Endothelial cell of umbilical vein (primary cell): ENCODE measurements around the gene CDH23. TPM values are rescaled to one million over a fixed set of nuclear protein-coding genes. Genes with fewer than 3 reads are reported as not detected.

Experiments
- BruUV-seq: library from RNA; stranded (reverse); fragments of 400-500 nt; replicated peaks from 2 replicates; lab custom pipeline; 2021; lab: Mats Ljungman, UMichigan
- CTCF ChIA-PET: fragments of 300-600, 350-600 bp; sonication (Branson Sonifier 250); formaldehyde crosslinking; loops from one replicate; lab custom pipeline; 2021; ENCODE audit warnings: antibody characterized with exemption, inconsistent platforms; lab: Charles Lee
- POLR2A ChIA-PET: fragments of 300-600, 350-600 bp; sonication (Branson Sonifier 250); formaldehyde crosslinking; loops from one replicate; lab custom pipeline; 2021; ENCODE audit warnings: antibody characterized with exemption, inconsistent platforms; lab: Charles Lee
- DNase-seq: peaks from one replicate; pipeline ENCODE4 v3.0.0-alpha.2; 2011; ENCODE audit warnings: low read depth, low spot score
- FAIRE-seq: peaks from 2 replicates; lab custom pipeline; 2011; peaks lifted over from hg19 to GRCh38; lab: Jason Lieb, UNC
- H2AFZ ChIP-seq: 2 replicates; pipeline ENCODE4 v1.6.0; 2012; ENCODE audit warnings: low read depth, low read length, control low read depth, inconsistent platforms
- H3K27ac ChIP-seq: 2 replicates; pipeline ENCODE4 v1.5.1; 2011; ENCODE audit warnings: low read depth, mild to moderate bottlenecking, control low read depth, low read length, moderate library complexity; ENCODE audit not compliant: insufficient read depth
- H3K27me3 ChIP-seq, 2 experiments: 2 replicates each; pipeline versions ENCODE4 v1.6.0 to v1.6.1; 2011; ENCODE audit warnings: low read length in 2 of 2, mixed read lengths in 1 of 2; ENCODE audit not compliant: control insufficient read depth in 2 of 2, insufficient read depth in 2 of 2
- H3K36me3 ChIP-seq, 2 experiments: 2 replicates in 1 of 2; 3 replicates in 1 of 2; pipeline ENCODE4 v1.5.1; 2011; ENCODE audit warnings: low read length in 2 of 2, mild to moderate bottlenecking in 1 of 2, moderate library complexity in 1 of 2; ENCODE audit not compliant: control insufficient read depth in 2 of 2, insufficient read depth in 2 of 2; ENCODE audit errors: extremely low read depth in 1 of 2
- H3K4me1 ChIP-seq: 3 replicates; pipeline ENCODE4 v1.5.1; 2011; ENCODE audit warnings: mild to moderate bottlenecking, low read length; ENCODE audit not compliant: control insufficient read depth, insufficient read depth; ENCODE audit errors: extremely low read depth
- H3K4me2 ChIP-seq: 2 replicates; pipeline ENCODE4 v1.6.1; 2011; ENCODE audit warnings: low read length, control low read depth, mixed read lengths; ENCODE audit not compliant: insufficient read depth
- H3K4me3 ChIP-seq, 3 experiments: fragments of 200-600 bp in 1 of 3; sonication (generic), shearing (Covaris generic) in 1 of 3; replicated peaks in 1 of 3; 2 replicates each; pipeline ENCODE4 v1.5.1; 2011 to 2016; ENCODE audit warnings: control low read depth in 3 of 3, low read length in 3 of 3, mild to moderate bottlenecking in 2 of 3, inconsistent platforms in 1 of 3, low read depth in 1 of 3, moderate library complexity in 1 of 3; ENCODE audit not compliant: insufficient read depth in 1 of 3
- H3K79me2 ChIP-seq: 2 replicates; pipeline ENCODE4 v1.6.0; 2012; ENCODE audit warnings: low read length, inconsistent platforms; ENCODE audit not compliant: control insufficient read depth, insufficient read depth
- H3K9ac ChIP-seq: replicated peaks from 2 replicates; pipeline ENCODE3; 2011; ENCODE audit warnings: low read length, control low read depth; ENCODE audit not compliant: insufficient read depth; ENCODE audit errors: extremely low read depth
- H3K9me1 ChIP-seq: replicated peaks from 3 replicates; pipeline ENCODE4 v1.6.0; 2011; ENCODE audit warnings: mild to moderate bottlenecking, low read length; ENCODE audit not compliant: control insufficient read depth, insufficient read depth; ENCODE audit errors: extremely low read depth
- H3K9me3 ChIP-seq: replicated peaks from 2 replicates; pipeline ENCODE4 v1.5.1; 2012; ENCODE audit warnings: low read length, inconsistent platforms; ENCODE audit not compliant: control insufficient read depth, insufficient read depth
- H4K20me1 ChIP-seq: replicated peaks from 2 replicates; pipeline ENCODE3; 2011; ENCODE audit warnings: mild to moderate bottlenecking, low read length; ENCODE audit not compliant: control insufficient read depth, insufficient read depth; ENCODE audit errors: extremely low read depth
- CTCF ChIP-seq, 2 donors: IDR thresholded peaks; 1 replicate in 1 of 2; 2 replicates in 1 of 2; pipeline ENCODE4 v1.5.1; 2011; ENCODE audit warnings: low read length in 2 of 2, mild to moderate bottlenecking in 2 of 2, moderate library complexity in 2 of 2, control low read depth in 1 of 2, inconsistent platforms in 1 of 2, low read depth in 1 of 2; ENCODE audit not compliant: insufficient read depth in 1 of 2; ENCODE audit errors: extremely low read depth in 1 of 2
- EZH2 ChIP-seq: IDR thresholded peaks from 2 replicates; pipeline ENCODE4 v1.6.1; 2012; ENCODE audit warnings: borderline replicate concordance, low read depth, mild to moderate bottlenecking, moderate library complexity, low read length, inconsistent platforms; ENCODE audit not compliant: severe bottlenecking
- FOS ChIP-seq: IDR thresholded peaks from 2 replicates; pipeline ENCODE4 v1.6.1; 2011; ENCODE audit warnings: mild to moderate bottlenecking, low read length, moderate library complexity, borderline replicate concordance; ENCODE audit not compliant: insufficient read depth
- GATA2 ChIP-seq: IDR thresholded peaks from 2 replicates; pipeline ENCODE4 v1.7.0; 2011; ENCODE audit warnings: low read depth, mild to moderate bottlenecking, moderate library complexity, mixed read lengths, low read length; ENCODE audit not compliant: insufficient read length, insufficient read depth
- JUN ChIP-seq: IDR thresholded peaks from 2 replicates; pipeline ENCODE4 v1.6.1; 2011; ENCODE audit warnings: borderline replicate concordance, low read depth; ENCODE audit not compliant: insufficient read length, insufficient read depth
- MAX ChIP-seq: IDR thresholded peaks from 2 replicates; pipeline ENCODE4 v1.6.1; 2011; ENCODE audit not compliant: insufficient read depth, insufficient read length
- MYC ChIP-seq: IDR thresholded peaks from one replicate; pipeline ENCODE4 v1.6.1; 2011; ENCODE audit warnings: mild to moderate bottlenecking, low read depth, low read length
- POLR2A ChIP-seq: IDR thresholded peaks from 2 replicates; pipeline ENCODE4 v1.6.1; 2012; ENCODE audit warnings: low read depth, mild to moderate bottlenecking, control low read depth, low read length
- POLR2AphosphoS5 ChIP-seq: IDR thresholded peaks from 2 replicates; pipeline ENCODE4 v1.6.1; 2012; ENCODE audit warnings: low read depth, mild to moderate bottlenecking, control low read depth, low read length, moderate library complexity; ENCODE audit not compliant: insufficient read depth
- dilution Hi-C: fragments of 300-500 bp; cut with MboI; formaldehyde crosslinking; loops from one replicate; pipeline ENCODE4 v1.15.0; 2019; ENCODE audit warnings: low sequenced_read_pairs; ENCODE audit not compliant: extremely low pct_ligation_motif_present
- intact Hi-C: fragments of 100-400 bp; cut with micrococcal nuclease; formaldehyde crosslinking; loops from one replicate; pipeline ENCODE4 v1.10.0; 2022
- polyA plus RNA-seq, 4 experiments: library from polyadenylated mRNA; depleted of rRNA in 3 of 4; stranded (reverse) in 3 of 4; unstranded in 1 of 4; fragments of >200 nt; gene quantifications; 2 replicates each; pipeline versions ENCODE4 v1.2.1 to v1.2.3, GENCODE V29; 2011 to 2012; ENCODE audit warnings: missing spikeins in 1 of 4
- total RNA-seq: library from RNA; stranded (reverse); gene quantifications from 2 replicates; pipeline ENCODE4 v1.2.3, GENCODE V29; 2021

The CDH23 gene
- total and polyA plus RNA-seq, 2 donors (not counting 3 experiments of a cell fraction or from before 2014, with no cell fraction given): not detected

- dilution Hi-C loops: no loop called here
- Histone ChIP-seq H3K79me2 (no peaks in the 10 kb centered on the region), H3K9ac (no peak overlapping the region), H3K27me3 (no peaks in the 10 kb centered on the region), H3K4me3 (no peak overlapping the region), H2AFZ (no peak overlapping the region), H3K9me1 (no peaks in the 10 kb centered on the region), H3K4me2 (no peak overlapping the region), H3K4me1 (peaks cover 5% of the 10 kb centered on the region), H3K9me3 (no peaks in the 10 kb centered on the region), H3K27ac (no peak overlapping the region), H3K36me3 (no peaks in the 10 kb centered on the region), H4K20me1 (no peaks in the 10 kb centered on the region)
- no peak for TF ChIP-seq MAX
- no peak for TF ChIP-seq JUN
- no peak for TF ChIP-seq FOS
- TF ChIP-seq MYC: no peak
- TF ChIP-seq EZH2: no peak
- no peak for TF ChIP-seq CTCF (IDR thresholded peaks at IDR 0.05; ENCODE audit: extremely low read depth in 1 of 2, insufficient read depth in 1 of 2, low read depth in 1 of 2, low read length in 2 of 2)
- no peak for TF ChIP-seq GATA2
- TF ChIP-seq POLR2AphosphoS5: no peak
- TF ChIP-seq POLR2A: no peak
- POLR2A ChIA-PET: no interaction called here
- CTCF ChIA-PET: no interaction called here
- BruUV-seq: no TSS peak
- FAIRE-seq (no peak), DNase-seq (no peak)
- intact Hi-C loops: no loop called here
Measured at GRCh38 chr10:71360735-71361134, 36.0 kb upstream of the CDH23 start.
